8988T (cell line): Measurements from ENCODE around the gene ABLIM1.

Experiments used
- DNase-seq: peaks from one replicate; pipeline ENCODE4 v3.0.0; 2011

The ABLIM1 gene

GRCh38 chr10:114618722-114619121, 39.4 kb downstream of the ABLIM1 start:
- no peak for DNase-seq

GRCh38 chr10:114616516-114616915, 41.6 kb downstream of the ABLIM1 start:
- no peak for DNase-seq

GRCh38 chr10:114616103-114616502, 42.0 kb downstream of the ABLIM1 start:
- no peak for DNase-seq

GRCh38 chr10:114615600-114616007, 42.5 kb downstream of the ABLIM1 start:
- no peak for DNase-seq

GRCh38 chr10:114613237-114613979, 44.7 kb downstream of the ABLIM1 start:
- DNase-seq: no peak

- DNase-seq: no peak
Measured at GRCh38 chr10:114611617-114612016, 46.5 kb downstream of the ABLIM1 start.

- DNase-seq: no peak
Measured at GRCh38 chr10:114609518-114610426, 48.3 kb downstream of the ABLIM1 start.

GRCh38 chr10:114607358-114607998, 50.6 kb downstream of the ABLIM1 start:
- DNase-seq: no peak

GRCh38 chr10:114605155-114605797, 52.8 kb downstream of the ABLIM1 start:
- DNase-seq: no peak

GRCh38 chr10:114604357-114605130, 53.5 kb downstream of the ABLIM1 start:
- no peak for DNase-seq

- DNase-seq: no peak
Measured at GRCh38 chr10:114603948-114604347, 54.1 kb downstream of the ABLIM1 start.

- DNase-seq: no peak
Measured at GRCh38 chr10:114603303-114603702, 54.8 kb downstream of the ABLIM1 start.

GRCh38 chr10:114600057-114600456, 58.0 kb downstream of the ABLIM1 start:
- DNase-seq: no peak

GRCh38 chr10:114596793-114597192, 61.3 kb downstream of the ABLIM1 start:
- no peak for DNase-seq

GRCh38 chr10:114593816-114594468, 64.1 kb downstream of the ABLIM1 start:
- DNase-seq: no peak

- DNase-seq: no peak
Measured at GRCh38 chr10:114593240-114593792, 64.8 kb downstream of the ABLIM1 start.

GRCh38 chr10:114590993-114591392, 67.1 kb downstream of the ABLIM1 start:
- DNase-seq: no peak

GRCh38 chr10:114584419-114584818, 73.7 kb downstream of the ABLIM1 start:
- DNase-seq: no peak

GRCh38 chr10:114581071-114581470, 77.0 kb downstream of the ABLIM1 start:
- DNase-seq: no peak

- no peak for DNase-seq
Measured at GRCh38 chr10:114577133-114577532, 80.9 kb downstream of the ABLIM1 start.

GRCh38 chr10:114576716-114577115, 81.4 kb downstream of the ABLIM1 start:
- DNase-seq: no peak
